ENCODE measurements around the gene ITGA5.
A peak's percentile ranks its signal among the peaks of the same experiment; 100 is the strongest.

Gene ITGA5

GRCh38 chr12:54409267-54409666 lies 9.8 kb downstream of the ITGA5 start:
- Mint-ChIP-seq H3K4me1 (peaks cover 40% of the 10 kb centered on the region), H3K4me3 (no peak overlapping the region), H3K27me3 (no peaks in the 10 kb centered on the region), H3K27ac (no peak overlapping the region), H3K36me3 (ENCODE audit: low read depth) (peaks cover 26% of the 10 kb centered on the region), H3K9me3 (no peaks in the 10 kb centered on the region)
- DNase-seq (no peak), ATAC-seq (no peak)

GRCh38 chr12:54407183-54407905 lies 11.7 kb downstream of the ITGA5 start:
- H3K27ac Mint-ChIP-seq: no peak overlapping the region
- no peak overlapping the region for H3K4me3 Mint-ChIP-seq
- DNase-seq (no peak), ATAC-seq (no peak)
- peaks cover 21% of the 10 kb centered on the region for H3K4me1 Mint-ChIP-seq
- H3K36me3 Mint-ChIP-seq (ENCODE audit: low read depth): peaks cover 25% of the 10 kb centered on the region
- no peaks in the 10 kb centered on the region for H3K9me3 Mint-ChIP-seq
- no peaks in the 10 kb centered on the region for H3K27me3 Mint-ChIP-seq

GRCh38 chr12:54405573-54405972 lies 13.5 kb downstream of the ITGA5 start:
- no peak for DNase-seq
- no peaks in the 10 kb centered on the region for H3K9me3 Mint-ChIP-seq
- peaks cover 27% of the 10 kb centered on the region for H3K36me3 Mint-ChIP-seq (ENCODE audit: low read depth)
- peaks cover 6% of the 10 kb centered on the region for H3K4me1 Mint-ChIP-seq
- no peak overlapping the region for H3K27ac Mint-ChIP-seq
- H3K4me3 Mint-ChIP-seq: no peak overlapping the region
- ATAC-seq: no peak
- no peaks in the 10 kb centered on the region for H3K27me3 Mint-ChIP-seq

- Mint-ChIP-seq H3K4me1 (peaks cover 6% of the 10 kb centered on the region), H3K36me3 (ENCODE audit: low read depth) (peaks cover 27% of the 10 kb centered on the region), H3K9me3 (no peaks in the 10 kb centered on the region), H3K27me3 (no peaks in the 10 kb centered on the region), H3K27ac (no peak overlapping the region), H3K4me3 (no peak overlapping the region)
- ATAC-seq (no peak), DNase-seq (no peak)
These were observed 14.0 kb downstream of the ITGA5 start for GRCh38 chr12:54405106-54405505.

- no peak overlapping the region for H3K4me3 Mint-ChIP-seq
- ATAC-seq (no peak), DNase-seq (peak; percentile 70)
- H3K27me3 Mint-ChIP-seq: no peaks in the 10 kb centered on the region
- no peaks in the 10 kb centered on the region for H3K9me3 Mint-ChIP-seq
- no peak overlapping the region for H3K27ac Mint-ChIP-seq
- H3K36me3 Mint-ChIP-seq (ENCODE audit: low read depth): peaks cover 30% of the 10 kb centered on the region
- H3K4me1 Mint-ChIP-seq: peaks cover 6% of the 10 kb centered on the region
These were observed 14.7 kb downstream of the ITGA5 start for GRCh38 chr12:54404061-54405004.

GRCh38 chr12:54401119-54401518 lies 17.9 kb downstream of the ITGA5 start:
- DNase-seq (no peak), ATAC-seq (no peak)
- H3K27me3 Mint-ChIP-seq: no peaks in the 10 kb centered on the region
- H3K4me1 Mint-ChIP-seq: peaks cover 4% of the 10 kb centered on the region
- H3K36me3 Mint-ChIP-seq (ENCODE audit: low read depth): peaks cover 28% of the 10 kb centered on the region
- no peak overlapping the region for H3K4me3 Mint-ChIP-seq
- H3K27ac Mint-ChIP-seq: no peak overlapping the region
- no peaks in the 10 kb centered on the region for H3K9me3 Mint-ChIP-seq

- peaks cover 7% of the 10 kb centered on the region for H3K4me1 Mint-ChIP-seq
- no peak overlapping the region for H3K27ac Mint-ChIP-seq
- no peaks in the 10 kb centered on the region for H3K9me3 Mint-ChIP-seq
- peak; percentile 85 for ATAC-seq
- H3K36me3 Mint-ChIP-seq (ENCODE audit: low read depth): peaks cover 24% of the 10 kb centered on the region
- DNase-seq: peak; percentile 88
- no peaks in the 10 kb centered on the region for H3K27me3 Mint-ChIP-seq
- H3K4me3 Mint-ChIP-seq: no peak overlapping the region
These were observed 19.9 kb downstream of the ITGA5 start for GRCh38 chr12:54398995-54399793.

- H3K27ac Mint-ChIP-seq: no peak overlapping the region
- no peaks in the 10 kb centered on the region for H3K9me3 Mint-ChIP-seq
- peaks cover 13% of the 10 kb centered on the region for H3K4me1 Mint-ChIP-seq
- DNase-seq (no peak), ATAC-seq (no peak)
- H3K27me3 Mint-ChIP-seq: no peaks in the 10 kb centered on the region
- no peak overlapping the region for H3K4me3 Mint-ChIP-seq
- H3K36me3 Mint-ChIP-seq (ENCODE audit: low read depth): peaks cover 24% of the 10 kb centered on the region
These were observed 20.8 kb downstream of the ITGA5 start for GRCh38 chr12:54398218-54398617.

GRCh38 chr12:54397157-54397556 lies 21.9 kb downstream of the ITGA5 start:
- no peak overlapping the region for H3K27ac Mint-ChIP-seq

GRCh38 chr12:54395545-54395944 lies 23.5 kb downstream of the ITGA5 start:
- H3K4me3 Mint-ChIP-seq: no peak overlapping the region

More at GRCh38 chr12:54397157-54397556, 21.9 kb downstream of the ITGA5 start:
- Mint-ChIP-seq H3K4me3 (no peak overlapping the region), H3K36me3 (ENCODE audit: low read depth) (peaks cover 22% of the 10 kb centered on the region), H3K9me3 (no peaks in the 10 kb centered on the region), H3K27me3 (no peaks in the 10 kb centered on the region), H3K4me1 (peaks cover 13% of the 10 kb centered on the region)
- ATAC-seq: no peak
- DNase-seq: no peak

GRCh38 chr12:54394986-54395385 lies 24.1 kb downstream of the ITGA5 start:
- Mint-ChIP-seq H3K4me3 (no peak overlapping the region), H3K36me3 (ENCODE audit: low read depth) (peaks cover 14% of the 10 kb centered on the region), H3K4me1 (peaks cover 17% of the 10 kb centered on the region), H3K27ac (no peak overlapping the region), H3K27me3 (no peaks in the 10 kb centered on the region), H3K9me3 (no peaks in the 10 kb centered on the region)
- DNase-seq: no peak
- no peak for ATAC-seq

More at GRCh38 chr12:54395545-54395944, 23.5 kb downstream of the ITGA5 start:
- H3K9me3 Mint-ChIP-seq: no peaks in the 10 kb centered on the region
- no peak for ATAC-seq
- H3K27me3 Mint-ChIP-seq: no peaks in the 10 kb centered on the region
- no peak overlapping the region for H3K27ac Mint-ChIP-seq
- peaks cover 15% of the 10 kb centered on the region for H3K36me3 Mint-ChIP-seq (ENCODE audit: low read depth)
- H3K4me1 Mint-ChIP-seq: peaks cover 17% of the 10 kb centered on the region
- no peak for DNase-seq

GRCh38 chr12:54394281-54394719 lies 24.8 kb downstream of the ITGA5 start:
- no peak overlapping the region for H3K4me3 Mint-ChIP-seq
- peak overlapping the region; percentile 41 for H3K27ac Mint-ChIP-seq
- H3K27me3 Mint-ChIP-seq: no peaks in the 10 kb centered on the region
- peaks cover 22% of the 10 kb centered on the region for H3K4me1 Mint-ChIP-seq
- ATAC-seq (peak; percentile 11), DNase-seq (peak; percentile 66)
- H3K9me3 Mint-ChIP-seq: no peaks in the 10 kb centered on the region
- H3K36me3 Mint-ChIP-seq (ENCODE audit: low read depth): peaks cover 12% of the 10 kb centered on the region

GRCh38 chr12:54393743-54394142 lies 25.3 kb downstream of the ITGA5 start:
- H3K4me3 Mint-ChIP-seq: no peak overlapping the region
- peaks cover 22% of the 10 kb centered on the region for H3K4me1 Mint-ChIP-seq
- no peaks in the 10 kb centered on the region for H3K27me3 Mint-ChIP-seq
- H3K27ac Mint-ChIP-seq: peak overlapping the region; percentile 41
- no peak for ATAC-seq
- no peaks in the 10 kb centered on the region for H3K9me3 Mint-ChIP-seq
- H3K36me3 Mint-ChIP-seq (ENCODE audit: low read depth): peaks cover 10% of the 10 kb centered on the region
- no peak for DNase-seq

- Mint-ChIP-seq H3K4me3 (no peak overlapping the region), H3K9me3 (no peaks in the 10 kb centered on the region), H3K27ac (peak overlapping the region; percentile 27), H3K36me3 (ENCODE audit: low read depth) (peaks cover 7% of the 10 kb centered on the region), H3K4me1 (peaks cover 24% of the 10 kb centered on the region), H3K27me3 (no peaks in the 10 kb centered on the region)
- DNase-seq (no peak), ATAC-seq (no peak)
These were observed 25.9 kb downstream of the ITGA5 start for GRCh38 chr12:54393207-54393609.
